Endodermal cell (in vitro differentiated cells): ENCODE measurements around the gene MICALL2. TPM values are rescaled to one million over a fixed set of nuclear protein-coding genes. Genes with fewer than 3 reads are reported as not detected.

Source experiments
- DNase-seq: peaks from one replicate; pipeline ENCODE4 v3.0.0-alpha.2; 2017
- H3K27ac ChIP-seq: 2 replicates; pipeline ENCODE4 v1.5.1; 2013; ENCODE audit warnings: mild to moderate bottlenecking, low read depth, low read length, moderate library complexity
- H3K27me3 ChIP-seq: 2 replicates; pipeline ENCODE4 v1.6.1; 2013; ENCODE audit warnings: mild to moderate bottlenecking, low read length, moderate library complexity; ENCODE audit not compliant: insufficient read depth, control insufficient read depth, poor library complexity, severe bottlenecking
- H3K36me3 ChIP-seq: 2 replicates; pipeline ENCODE4 v1.7.0; 2013; ENCODE audit warnings: mild to moderate bottlenecking, low read length, moderate library complexity; ENCODE audit not compliant: control insufficient read depth, insufficient read depth
- H3K4me1 ChIP-seq: one replicate; pipeline ENCODE4 v1.7.0; 2013; ENCODE audit warnings: low read length; ENCODE audit not compliant: control insufficient read depth, insufficient read depth
- H3K4me3 ChIP-seq: 2 replicates; pipeline ENCODE4 v1.5.1; 2013; ENCODE audit warnings: mild to moderate bottlenecking, low read length, moderate library complexity
- H3K9ac ChIP-seq: 2 replicates; pipeline ENCODE4 v1.6.1; 2013; ENCODE audit warnings: mild to moderate bottlenecking, low read length, moderate library complexity; ENCODE audit not compliant: poor library complexity, severe bottlenecking; ENCODE audit errors: extremely low read depth
- H3K9me3 ChIP-seq: 2 replicates; pipeline ENCODE4 v1.6.1; 2013; ENCODE audit warnings: mild to moderate bottlenecking, low read length, moderate library complexity; ENCODE audit not compliant: control insufficient read depth
- H3K27ac Mint-ChIP-seq: 2 replicates; pipeline ENCODE4 v1.8.0; 2020; ENCODE audit warnings: mixed read lengths
- H3K27me3 Mint-ChIP-seq: 2 replicates; pipeline ENCODE4 v1.8.0; 2021; ENCODE audit warnings: mild to moderate bottlenecking, mixed read lengths; ENCODE audit not compliant: insufficient read depth
- H3K36me3 Mint-ChIP-seq: 2 replicates; pipeline ENCODE4 v1.8.0; 2020; ENCODE audit warnings: low read depth, mixed read lengths
- H3K4me1 Mint-ChIP-seq: 2 replicates; pipeline ENCODE4 v1.8.0; 2020; ENCODE audit warnings: mixed read lengths
- H3K4me3 Mint-ChIP-seq: 2 replicates; pipeline ENCODE4 v1.8.0; 2020; ENCODE audit warnings: mild to moderate bottlenecking, moderate library complexity, mixed read lengths
- H3K9me3 Mint-ChIP-seq: 2 replicates; pipeline ENCODE4 v1.8.0; 2020; ENCODE audit warnings: mild to moderate bottlenecking, mixed read lengths
- WGBS, 2 experiments: methylation state at CpG; one replicate each; pipeline versions ENCODE4 v1.1.5 to v1.1.7; 2013; ENCODE audit warnings: missing lambda C conversion rate in 2 of 2, mixed read lengths in 1 of 2; ENCODE audit not compliant: insufficient coverage in 1 of 2, insufficient read length in 1 of 2; 5-methylcytosine and 5-hydroxymethylcytosine counted together
- total RNA-seq, 2 donors: library from RNA; stranded (reverse); fragmentation: NEBNext Ultra II Directional in 1 of 2; extraction: Animal tissue kit (Norgen Biotek cat#: 25700) in 1 of 2; gene quantifications; 2 replicates in 1 of 2; 3 replicates in 1 of 2; pipeline ENCODE4 v1.2.1, GENCODE V29; 2021
- TF ChIP-seq, protein P1 (sequence below): fragments of 200-600 bp; sonication (generic); conservative IDR thresholded peaks from 2 replicates; pipeline ENCODE4 v1.5.0; 2021; ENCODE audit warnings: antibody characterized with exemption, mild to moderate bottlenecking

Gene MICALL2
- total RNA-seq, 2 donors from 2014 or later, result 19.4 to 24.8 TPM

DNA sequence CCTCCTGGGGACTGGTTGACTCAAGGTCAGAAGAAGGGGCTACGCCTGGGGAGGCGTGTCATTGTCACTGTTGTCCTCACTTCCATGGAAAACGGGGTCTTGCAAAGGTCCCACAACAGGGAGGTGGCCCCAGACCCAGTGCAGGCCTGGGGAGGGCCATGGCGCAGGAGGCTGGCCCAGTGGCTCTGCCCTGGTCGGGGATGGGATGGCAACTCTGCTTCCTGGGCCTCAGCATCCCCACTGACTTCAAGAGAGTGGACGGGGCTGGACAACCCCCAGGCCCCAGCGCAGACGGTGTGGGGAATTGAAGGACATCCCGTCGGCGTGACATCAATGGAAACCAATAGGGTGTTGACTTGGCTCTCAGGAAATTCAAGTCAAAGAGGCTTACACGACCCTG is 35.2 kb downstream of the MICALL2 start:
- H3K4me1 ChIP-seq, result no peaks in the 10 kb centered on the region
- Mint-ChIP-seq H3K4me3 (no peak overlapping the region), H3K27ac (no peak overlapping the region), H3K9me3 (no peaks in the 10 kb centered on the region), H3K36me3 (no peaks in the 10 kb centered on the region), H3K27me3 (no peaks in the 10 kb centered on the region), H3K4me1 (no peaks in the 10 kb centered on the region)
- H3K36me3 ChIP-seq, result no peaks in the 10 kb centered on the region
- DNase-seq, result no peak
- H3K4me3 ChIP-seq, result no peak overlapping the region
- no peaks in the 10 kb centered on the region for H3K9me3 ChIP-seq
- WGBS, 2 experiments, result 87 to 92% methylated on average over 12 of the region's 12 CpGs
- TF ChIP-seq, protein P1, sequence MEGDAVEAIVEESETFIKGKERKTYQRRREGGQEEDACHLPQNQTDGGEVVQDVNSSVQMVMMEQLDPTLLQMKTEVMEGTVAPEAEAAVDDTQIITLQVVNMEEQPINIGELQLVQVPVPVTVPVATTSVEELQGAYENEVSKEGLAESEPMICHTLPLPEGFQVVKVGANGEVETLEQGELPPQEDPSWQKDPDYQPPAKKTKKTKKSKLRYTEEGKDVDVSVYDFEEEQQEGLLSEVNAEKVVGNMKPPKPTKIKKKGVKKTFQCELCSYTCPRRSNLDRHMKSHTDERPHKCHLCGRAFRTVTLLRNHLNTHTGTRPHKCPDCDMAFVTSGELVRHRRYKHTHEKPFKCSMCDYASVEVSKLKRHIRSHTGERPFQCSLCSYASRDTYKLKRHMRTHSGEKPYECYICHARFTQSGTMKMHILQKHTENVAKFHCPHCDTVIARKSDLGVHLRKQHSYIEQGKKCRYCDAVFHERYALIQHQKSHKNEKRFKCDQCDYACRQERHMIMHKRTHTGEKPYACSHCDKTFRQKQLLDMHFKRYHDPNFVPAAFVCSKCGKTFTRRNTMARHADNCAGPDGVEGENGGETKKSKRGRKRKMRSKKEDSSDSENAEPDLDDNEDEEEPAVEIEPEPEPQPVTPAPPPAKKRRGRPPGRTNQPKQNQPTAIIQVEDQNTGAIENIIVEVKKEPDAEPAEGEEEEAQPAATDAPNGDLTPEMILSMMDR, result no peak
- no peaks in the 10 kb centered on the region for H3K27me3 ChIP-seq
- H3K27ac ChIP-seq, result no peak overlapping the region
- no peak overlapping the region for H3K9ac ChIP-seq

DNA sequence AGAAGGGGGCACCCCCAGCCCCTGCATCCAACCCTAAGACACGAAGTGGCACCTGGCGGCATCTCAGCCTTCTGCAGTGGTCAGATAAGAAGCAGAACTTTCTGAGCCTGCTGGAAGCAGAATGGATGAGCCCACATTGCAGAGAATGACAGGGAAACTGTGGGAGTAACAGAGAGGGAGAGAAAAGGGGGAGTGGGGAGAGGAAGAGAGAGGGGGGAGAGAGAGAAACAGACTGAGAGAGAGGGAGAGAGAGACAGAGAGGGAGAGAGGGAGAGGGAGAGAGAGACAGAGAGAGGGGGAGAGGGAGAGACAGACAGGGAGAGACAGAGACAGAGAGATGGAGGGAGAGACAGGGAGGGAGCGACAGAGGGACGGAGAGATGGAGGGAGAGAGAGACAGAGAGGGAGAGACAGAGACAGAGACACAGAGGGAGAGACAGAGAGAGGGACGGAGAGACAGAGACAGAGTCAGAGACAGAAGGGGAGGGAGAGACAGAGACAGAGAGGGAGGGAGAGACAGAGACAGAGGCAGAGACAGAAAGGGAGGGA is 35.9 kb downstream of the MICALL2 start:
- no peak for DNase-seq
- Mint-ChIP-seq H3K4me3 (no peak overlapping the region), H3K4me1 (no peaks in the 10 kb centered on the region), H3K9me3 (no peaks in the 10 kb centered on the region), H3K27ac (no peak overlapping the region), H3K27me3 (peaks cover 1% of the 10 kb centered on the region), H3K36me3 (no peaks in the 10 kb centered on the region)
- no peak overlapping the region for H3K9ac ChIP-seq
- no peaks in the 10 kb centered on the region for H3K36me3 ChIP-seq
- no peak overlapping the region for H3K27ac ChIP-seq
- 81 to 84% methylated on average over 5 of the region's 5 CpGs for WGBS, 2 experiments
- TF ChIP-seq, protein P1, result no peak
- no peaks in the 10 kb centered on the region for H3K9me3 ChIP-seq
- no peaks in the 10 kb centered on the region for H3K4me1 ChIP-seq
- H3K4me3 ChIP-seq, result no peak overlapping the region
- no peaks in the 10 kb centered on the region for H3K27me3 ChIP-seq

DNA sequence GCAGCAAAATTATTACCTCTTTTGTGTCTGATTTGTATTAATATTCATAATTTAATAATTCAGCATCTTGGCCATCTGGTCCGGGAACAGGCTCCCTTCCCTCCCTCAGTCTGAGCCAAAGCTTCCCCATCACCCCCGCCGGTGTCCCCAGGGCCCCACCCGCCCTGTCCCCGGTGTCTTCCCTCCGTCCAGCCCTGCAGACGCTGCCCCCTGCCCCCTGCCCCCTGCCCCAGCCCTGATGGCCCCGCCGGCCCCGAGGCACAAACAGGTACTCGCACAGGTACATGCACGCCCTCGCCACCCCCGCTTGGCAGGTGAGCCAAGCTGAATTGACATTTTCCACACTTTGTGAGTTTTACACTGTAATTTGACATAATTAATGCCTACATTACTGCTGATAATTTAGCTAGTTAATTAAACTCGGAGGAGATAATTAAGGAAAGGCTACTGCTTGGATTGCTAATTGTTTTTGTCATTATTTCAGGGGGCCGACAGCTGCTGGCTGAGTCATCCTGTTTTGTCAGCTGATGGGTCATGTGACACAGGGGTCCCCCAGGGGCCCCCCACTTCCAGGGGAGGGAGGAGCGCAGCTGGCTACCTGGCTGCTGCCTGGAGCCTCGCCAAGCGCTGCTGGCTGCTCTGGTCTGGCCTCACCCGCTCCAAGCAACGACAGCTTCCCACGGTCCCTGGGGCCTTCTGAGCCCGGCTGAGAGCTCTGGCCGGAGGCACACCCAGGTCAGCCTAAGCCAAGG is 36.6 kb downstream of the MICALL2 start:
- Histone ChIP-seq H3K9ac (no peak overlapping the region), H3K4me1 (no peaks in the 10 kb centered on the region), H3K36me3 (no peaks in the 10 kb centered on the region), H3K27ac (no peak overlapping the region), H3K4me3 (no peak overlapping the region), H3K9me3 (no peaks in the 10 kb centered on the region), H3K27me3 (no peaks in the 10 kb centered on the region)
- H3K36me3 Mint-ChIP-seq, result no peaks in the 10 kb centered on the region
- no peak for DNase-seq
- H3K4me1 Mint-ChIP-seq, result no peaks in the 10 kb centered on the region
- no peaks in the 10 kb centered on the region for H3K9me3 Mint-ChIP-seq
- 59 to 89% methylated on average over 9 to 24 of the region's 24 CpGs for WGBS, 2 experiments
- H3K27me3 Mint-ChIP-seq, result peaks cover 3% of the 10 kb centered on the region
- no peak overlapping the region for H3K4me3 Mint-ChIP-seq
- TF ChIP-seq, protein P1, result no peak
- H3K27ac Mint-ChIP-seq, result no peak overlapping the region
